Purkinje cell (primary cell): Measurements from ENCODE around the gene ZNF32. TPM values are rescaled to one million over a fixed set of nuclear protein-coding genes. Genes with fewer than 3 reads are reported as not detected.

Experiments
- polyA plus RNA-seq: library from polyadenylated mRNA; unstranded; fragments of >200 nt; fragmentation: Nextera tagmentation; gene quantifications from 2 replicates; pipeline ENCODE4 v1.2.1, GENCODE V29; 2014

Gene ZNF32
- 41.3 and 55.3 TPM in 2 replicates for polyA plus RNA-seq

GRCh38 chr10:43648398-43649184, at the start of gene ZNF32:
Gene ZNF32 (minus strand): TSS chr10:43648881. CDS start chr10:43646133, 2,748 bp downstream.

GRCh38 chr10:43606323-43607198, 42.1 kb downstream of the ZNF32 start, which contains the start of gene ZNF485:
Gene ZNF485 (plus strand): TSS chr10:43606438. CDS start chr10:43607051, 613 bp downstream.

Other genes starting within 250 kb of the ZNF32 start
- gene HNRNPF, start 239.7 kb downstream of the ZNF32 start, polyA plus RNA-seq: 15.9 and 18.5 TPM in 2 replicates
- 0.36 and 10.0 TPM in 2 replicates for gene ZNF487, start 211.8 kb downstream of the ZNF32 start, polyA plus RNA-seq
- 10.9 and 16.4 TPM in 2 replicates for gene ZNF239, start 74.3 kb downstream of the ZNF32 start, polyA plus RNA-seq
- 2.7 and 3.3 TPM in 2 replicates for gene ZNF485, start 42.4 kb downstream of the ZNF32 start, polyA plus RNA-seq